ENCODE results near the gene ROMO1.

ROMO1 gene

GRCh38 chr20:35699127-35699956 lies at the start of gene ROMO1, which contains the start of gene NFS1:
ROMO1 (plus strand) TSS chr20:35699405; CDS start chr20:35699633, 228 bp downstream.
NFS1 (minus strand) TSS chr20:35699352; CDS start chr20:35699288, 64 bp downstream.
- peak; percentile 76 to 86 for DNase-seq

- no peak for DNase-seq
These were observed 48.6 kb upstream of the ROMO1 start for GRCh38 chr20:35650632-35651031.

GRCh38 chr20:35651958-35652357 lies 47.2 kb upstream of the ROMO1 start:
- DNase-seq = no peak

- DNase-seq = no peak
These were observed 46.4 kb upstream of the ROMO1 start for GRCh38 chr20:35652641-35653429.

- no peak for DNase-seq
These were observed 45.8 kb upstream of the ROMO1 start for GRCh38 chr20:35653430-35653734.

GRCh38 chr20:35653893-35654292 lies 45.3 kb upstream of the ROMO1 start:
- no peak for DNase-seq

GRCh38 chr20:35654415-35654814 lies 44.8 kb upstream of the ROMO1 start:
- DNase-seq = no peak

- no peak for DNase-seq
These were observed 41.9 kb upstream of the ROMO1 start for GRCh38 chr20:35657271-35657670.

GRCh38 chr20:35660122-35660937 lies 38.9 kb upstream of the ROMO1 start:
- DNase-seq = no peak

- no peak for DNase-seq
These were observed 38.2 kb upstream of the ROMO1 start for GRCh38 chr20:35661053-35661452.

- no peak for DNase-seq
These were observed 37.3 kb upstream of the ROMO1 start for GRCh38 chr20:35661908-35662307.

- no peak for DNase-seq
These were observed 36.7 kb upstream of the ROMO1 start for GRCh38 chr20:35662551-35662950.

- DNase-seq = peak; percentile 19 to 27
These were observed 35.4 kb upstream of the ROMO1 start for GRCh38 chr20:35663516-35664465.

GRCh38 chr20:35664466-35665206 lies 34.6 kb upstream of the ROMO1 start, which contains the start of the genes CPNE1 and RBM12:
CPNE1 (minus strand) TSS chr20:35664900; CDS start chr20:35632923, 31,977 bp downstream.
RBM12 (minus strand) TSS chr20:35664900; CDS start chr20:35655322, 9,578 bp downstream.
- DNase-seq = peak; percentile 87 to 96

GRCh38 chr20:35665949-35666288 lies 33.3 kb upstream of the ROMO1 start:
- no peak for DNase-seq

GRCh38 chr20:35669221-35669620 lies 30.0 kb upstream of the ROMO1 start:
- DNase-seq = no peak

- no peak for DNase-seq
These were observed 29.5 kb upstream of the ROMO1 start for GRCh38 chr20:35669681-35670080.

GRCh38 chr20:35673884-35674283 lies 25.3 kb upstream of the ROMO1 start:
- DNase-seq = no peak

GRCh38 chr20:35674921-35675320 lies 24.3 kb upstream of the ROMO1 start:
- no peak for DNase-seq

- DNase-seq = peak; percentile 46 to 48
These were observed 18.6 kb upstream of the ROMO1 start for GRCh38 chr20:35680452-35681183.
